CD4-positive, alpha-beta T cell (primary cell): Measurements from ENCODE around the gene WNK2. TPM values are rescaled to one million over a fixed set of nuclear protein-coding genes. Genes with fewer than 3 reads are reported as not detected.

Experiments
- ATAC-seq: fragments of 200-7000 bp; cut with Tn5 transposase; one replicate; pipeline ENCODE4 v1.10.0; 2022; ENCODE audit warnings: mild to moderate bottlenecking; ENCODE audit not compliant: poor library complexity
- CTCF ChIA-PET: fragments of 350-600 bp; sonication (Branson Sonifier 250); formaldehyde crosslinking; loops from one replicate; lab custom pipeline; 2021; ENCODE audit warnings: antibody characterized with exemption, inconsistent platforms; lab: Charles Lee
- POLR2A ChIA-PET: fragments of 350-600 bp; sonication (Branson Sonifier 250); formaldehyde crosslinking; loops from one replicate; lab custom pipeline; 2021; ENCODE audit warnings: antibody characterized with exemption, inconsistent platforms; lab: Charles Lee
- DNase-seq, 14 experiments: peaks; one replicate each; pipeline ENCODE4 v3.0.0-alpha.2; 2013 to 2020; ENCODE audit warnings: mixed read lengths in 2 of 14
- H3K27ac ChIP-seq, 2 donors: one replicate each; pipeline versions ENCODE4 v1.5.1 to v1.7.0; 2013; ENCODE audit warnings: low read length in 2 of 2, low read depth in 1 of 2, mild to moderate bottlenecking in 1 of 2
- H3K27me3 ChIP-seq, 2 experiments: 1 replicate in 1 of 2; 2 replicates in 1 of 2; pipeline versions ENCODE4 v1.6.1 to v1.7.0; 2013; ENCODE audit warnings: low read length in 2 of 2, control low read depth in 1 of 2, mild to moderate bottlenecking in 1 of 2, moderate library complexity in 1 of 2; ENCODE audit not compliant: insufficient read depth in 2 of 2, control insufficient read depth in 1 of 2
- H3K36me3 ChIP-seq: one replicate; pipeline ENCODE4 v1.6.1; 2013; ENCODE audit warnings: low read length, control low read depth; ENCODE audit not compliant: insufficient read depth
- H3K4me1 ChIP-seq: one replicate; pipeline ENCODE4 v1.6.1; 2013; ENCODE audit warnings: low read length, control low read depth; ENCODE audit not compliant: insufficient read depth
- H3K4me3 ChIP-seq: one replicate; pipeline ENCODE4 v1.5.1; 2013; ENCODE audit warnings: mild to moderate bottlenecking, low read length, moderate library complexity
- H3K9me3 ChIP-seq, 2 experiments: 1 replicate in 1 of 2; 2 replicates in 1 of 2; pipeline versions ENCODE4 v1.6.1 to v1.7.0; 2013; ENCODE audit warnings: low read length in 2 of 2, mild to moderate bottlenecking in 2 of 2, control low read depth in 1 of 2, moderate library complexity in 1 of 2; ENCODE audit not compliant: control insufficient read depth in 1 of 2, insufficient read depth in 1 of 2
- H3K27ac Mint-ChIP-seq: one replicate; pipeline ENCODE4 v1.8.0; 2020; ENCODE audit warnings: mixed read lengths
- H3K27me3 Mint-ChIP-seq: one replicate; pipeline ENCODE4 v1.8.0; 2021; ENCODE audit warnings: mixed read lengths
- H3K36me3 Mint-ChIP-seq: one replicate; pipeline ENCODE4 v1.8.0; 2021; ENCODE audit warnings: low read depth, mixed read lengths
- H3K4me1 Mint-ChIP-seq: one replicate; pipeline ENCODE4 v1.8.0; 2021; ENCODE audit warnings: low read depth, mixed read lengths
- H3K4me3 Mint-ChIP-seq: one replicate; pipeline ENCODE4 v1.8.0; 2020; ENCODE audit warnings: mild to moderate bottlenecking, mixed read lengths
- H3K9me3 Mint-ChIP-seq: one replicate; pipeline ENCODE4 v1.8.0; 2020; ENCODE audit warnings: mixed read lengths
- CTCF ChIP-seq: fragments of 200-600 bp; IDR thresholded peaks from one replicate; pipeline ENCODE4 v1.8.0; 2022; ENCODE audit warnings: antibody characterized with exemption, mild to moderate bottlenecking
- intact Hi-C, 2 experiments: fragments of 100-400 bp; cut with DNase I in 1 of 2; cut with micrococcal nuclease in 1 of 2; formaldehyde crosslinking; loops; one replicate each; pipeline versions ENCODE4 v1.15.1 to v1.9.0; 2023 to 2025; cut with DNase I, micrococcal nuclease
- total RNA-seq, 174 experiments: library from RNA in 2 of 174; stranded (reverse) in 2 of 174; gene quantifications; one replicate each; pipeline ENCODE4 v1.2.3 and lab custom pipeline; 2021 to 2026

WNK2 gene
- total RNA-seq, 2 experiments from 2014 or later, result 0.19 to 0.22 TPM

GRCh38 chr9:93252116-93252780, 68.3 kb downstream of the WNK2 start:
- no peaks in the 10 kb centered on the region for H3K27me3 Mint-ChIP-seq
- POLR2A ChIA-PET, result no interaction called here
- no peak for TF ChIP-seq CTCF

GRCh38 chr9:93252781-93253530, 69.0 kb downstream of the WNK2 start:
- Histone ChIP-seq H3K27me3 (no peaks in the 10 kb centered on the region), H3K4me1 (no peaks in the 10 kb centered on the region), H3K4me3 (no peak overlapping the region), H3K9me3 (no peaks in the 10 kb centered on the region), H3K36me3 (no peaks in the 10 kb centered on the region), H3K27ac (no peak overlapping the region)
- ATAC-seq, result no peak
- Mint-ChIP-seq H3K36me3 (no peaks in the 10 kb centered on the region), H3K4me1 (no peaks in the 10 kb centered on the region), H3K27ac (no peak overlapping the region), H3K4me3 (no peak overlapping the region), H3K27me3 (no peaks in the 10 kb centered on the region), H3K9me3 (no peaks in the 10 kb centered on the region)
- CTCF ChIA-PET, result no interaction called here
- POLR2A ChIA-PET, result no interaction called here
- intact Hi-C loops, result no loop called here
- DNase-seq, result no peak
- no peak for TF ChIP-seq CTCF

More at GRCh38 chr9:93252116-93252780, 68.3 kb downstream of the WNK2 start:
- no peaks in the 10 kb centered on the region for H3K4me1 Mint-ChIP-seq
- CTCF ChIA-PET, result no interaction called here
- H3K9me3 ChIP-seq, result no peaks in the 10 kb centered on the region
- no peaks in the 10 kb centered on the region for H3K9me3 Mint-ChIP-seq
- H3K27ac ChIP-seq, result no peak overlapping the region
- H3K4me3 ChIP-seq, result no peak overlapping the region
- H3K27ac Mint-ChIP-seq, result no peak overlapping the region
- no peaks in the 10 kb centered on the region for H3K4me1 ChIP-seq
- no peak for ATAC-seq
- DNase-seq, result no peak
- H3K36me3 Mint-ChIP-seq, result no peaks in the 10 kb centered on the region
- H3K36me3 ChIP-seq, result no peaks in the 10 kb centered on the region
- intact Hi-C loops, result no loop called here
- H3K4me3 Mint-ChIP-seq, result no peak overlapping the region
- H3K27me3 ChIP-seq, result no peaks in the 10 kb centered on the region

- no peak for DNase-seq
- Mint-ChIP-seq H3K27ac (no peak overlapping the region), H3K4me3 (no peak overlapping the region), H3K9me3 (no peaks in the 10 kb centered on the region), H3K36me3 (no peaks in the 10 kb centered on the region), H3K4me1 (no peaks in the 10 kb centered on the region), H3K27me3 (no peaks in the 10 kb centered on the region)
- no peak for ATAC-seq
- POLR2A ChIA-PET, result no interaction called here
- Histone ChIP-seq H3K27me3 (no peaks in the 10 kb centered on the region), H3K27ac (no peak overlapping the region), H3K9me3 (no peaks in the 10 kb centered on the region), H3K36me3 (no peaks in the 10 kb centered on the region), H3K4me1 (no peaks in the 10 kb centered on the region), H3K4me3 (no peak overlapping the region)
- TF ChIP-seq CTCF, result no peak
- intact Hi-C loops, result no loop called here
- CTCF ChIA-PET, result no interaction called here
These were observed 69.7 kb downstream of the WNK2 start for GRCh38 chr9:93253633-93254032.
